Gastrocnemius medialis (tissue), 4 donors: ENCODE measurements around the gene MYOM1. TPM values are rescaled to one million over a fixed set of nuclear protein-coding genes. Genes with fewer than 3 reads are reported as not detected.
"Not testable (repeated sequence)": the region's sequence is repeated elsewhere in the genome, so short reads cannot be mapped to it uniquely, and the experiment has no call there.

Source experiments
- ATAC-seq, 2 donors: fragments of 150-250 bp; one replicate each; pipeline ENCODE4 v1.9.1; 2016
- DNase-seq, 2 donors: peaks; one replicate each; pipeline ENCODE4 v3.0.0-alpha.2; 2019
- H3K27ac ChIP-seq, 4 donors: fragments of 200-600 bp; sonication (generic); 1 replicate in 1 of 4; 2 replicates in 3 of 4; pipeline ENCODE4 v1.5.1; 2016 to 2018; ENCODE audit warnings: mild to moderate bottlenecking in 2 of 4, moderate library complexity in 1 of 4
- H3K27me3 ChIP-seq, 3 donors: fragments of 200-600 bp; sonication (generic) in 2 of 3; 1 replicate in 1 of 3; 2 replicates in 2 of 3; pipeline versions ENCODE4 v1.5.1 to v1.6.0; 2016 to 2019; ENCODE audit warnings: mild to moderate bottlenecking in 1 of 3, moderate library complexity in 1 of 3
- H3K36me3 ChIP-seq, 2 donors: fragments of 200-600 bp; sonication (generic) in 1 of 2; one replicate each; pipeline ENCODE4 v1.5.1; 2017 to 2018
- H3K4me1 ChIP-seq, 2 donors: fragments of 200-600 bp; sonication (generic) in 1 of 2; one replicate each; pipeline ENCODE4 v1.5.1; 2016 to 2017; ENCODE audit warnings: mild to moderate bottlenecking in 2 of 2
- H3K4me3 ChIP-seq, 4 donors: fragments of 200-600 bp; sonication (generic) in 3 of 4; 1 replicate in 1 of 4; 2 replicates in 3 of 4; pipeline ENCODE4 v1.5.1; 2016 to 2019; ENCODE audit warnings: mild to moderate bottlenecking in 2 of 4
- H3K9me3 ChIP-seq, 3 donors: fragments of 200-600 bp; sonication (generic) in 2 of 3; 1 replicate in 1 of 3; 2 replicates in 2 of 3; pipeline ENCODE4 v1.5.1; 2016 to 2019
- POLR2A ChIP-seq, 2 donors: fragments of 450-650 bp; IDR thresholded peaks; one replicate each; pipeline ENCODE4 v1.6.1; 2017; ENCODE audit warnings: antibody characterized with exemption in 2 of 2, mild to moderate bottlenecking in 2 of 2, moderate library complexity in 2 of 2
- in situ Hi-C, 4 donors: fragments of 200-750 bp; cut with MboI; loops; one replicate each; pipeline versions ENCODE4 v1.15.0 to v1.8.0; 2017; ENCODE audit warnings: low sequenced_read_pairs in 4 of 4
- intact Hi-C: fragments of 100-400 bp; cut with DNase I; formaldehyde crosslinking; loops from one replicate; pipeline ENCODE4 v1.15.1; 2023; ENCODE audit warnings: low total_unique reads
- total RNA-seq, 4 donors: library from RNA; depleted of rRNA; stranded (reverse); fragments of >200 nt; gene quantifications; one replicate each; pipeline versions ENCODE4 v1.1.0 to v1.2.3, GENCODE V29; 2016
- TF ChIP-seq, protein P1 (sequence below), 5 experiments: fragments of 450-650 bp in 3 of 5; fragments of 200-600 bp in 2 of 5; sonication (generic) in 2 of 5; IDR thresholded peaks in 4 of 5; conservative IDR thresholded peaks in 1 of 5; 1 replicate in 4 of 5; 2 replicates in 1 of 5; pipeline ENCODE4 v1.5.1; 2016 to 2019; ENCODE audit warnings: antibody characterized with exemption in 5 of 5, mild to moderate bottlenecking in 3 of 5, moderate library complexity in 3 of 5

Gene MYOM1
- total RNA-seq, 4 donors from 2014 or later: 245 to 307 (median 273) TPM

DNA sequence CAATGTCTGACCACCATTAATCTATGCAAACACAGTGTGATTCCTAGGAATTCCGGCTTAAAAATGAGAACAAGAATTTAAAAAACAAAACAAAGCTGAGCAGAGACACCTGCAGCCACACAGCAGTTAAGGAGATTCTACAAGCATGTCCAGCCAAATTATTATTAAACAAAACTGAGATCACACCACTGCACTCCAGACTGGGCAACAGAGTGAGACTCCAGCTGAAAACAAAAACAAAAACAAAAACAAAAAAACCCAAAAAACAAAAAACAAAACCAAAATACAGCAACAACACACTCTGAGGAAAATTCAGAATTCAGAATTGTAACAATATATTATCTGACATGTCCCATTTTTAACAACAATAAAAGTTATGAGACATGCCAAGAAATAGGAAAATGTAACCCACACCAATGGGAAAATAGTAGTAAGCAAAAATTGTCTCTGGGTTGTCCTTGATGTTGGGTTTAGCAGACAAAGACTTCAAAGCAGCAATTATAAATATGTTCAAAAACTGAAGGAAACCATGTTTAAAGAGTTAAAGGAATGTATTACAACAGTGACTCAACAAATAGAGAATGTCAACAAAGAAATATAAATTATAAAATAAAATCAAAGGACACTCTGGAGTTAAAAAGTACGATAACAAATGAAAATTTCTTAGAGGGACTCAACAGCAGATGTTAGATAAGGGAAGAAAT, 19.7 kb downstream of the MYOM1 start:
- H3K4me1 ChIP-seq: peaks cover 25 to 38% of the 10 kb centered on the region in 2 donors
- intact Hi-C loops: no loop called here
- H3K36me3 ChIP-seq: no peaks in the 10 kb centered on the region
- no peaks in the 10 kb centered on the region for H3K27me3 ChIP-seq
- in situ Hi-C loops: no loop called here
- peak overlapping the region in 1 of 4 donors; percentile 0 for H3K4me3 ChIP-seq
- ATAC-seq (no peak), DNase-seq (no peak)
- TF ChIP-seq, protein P1, sequence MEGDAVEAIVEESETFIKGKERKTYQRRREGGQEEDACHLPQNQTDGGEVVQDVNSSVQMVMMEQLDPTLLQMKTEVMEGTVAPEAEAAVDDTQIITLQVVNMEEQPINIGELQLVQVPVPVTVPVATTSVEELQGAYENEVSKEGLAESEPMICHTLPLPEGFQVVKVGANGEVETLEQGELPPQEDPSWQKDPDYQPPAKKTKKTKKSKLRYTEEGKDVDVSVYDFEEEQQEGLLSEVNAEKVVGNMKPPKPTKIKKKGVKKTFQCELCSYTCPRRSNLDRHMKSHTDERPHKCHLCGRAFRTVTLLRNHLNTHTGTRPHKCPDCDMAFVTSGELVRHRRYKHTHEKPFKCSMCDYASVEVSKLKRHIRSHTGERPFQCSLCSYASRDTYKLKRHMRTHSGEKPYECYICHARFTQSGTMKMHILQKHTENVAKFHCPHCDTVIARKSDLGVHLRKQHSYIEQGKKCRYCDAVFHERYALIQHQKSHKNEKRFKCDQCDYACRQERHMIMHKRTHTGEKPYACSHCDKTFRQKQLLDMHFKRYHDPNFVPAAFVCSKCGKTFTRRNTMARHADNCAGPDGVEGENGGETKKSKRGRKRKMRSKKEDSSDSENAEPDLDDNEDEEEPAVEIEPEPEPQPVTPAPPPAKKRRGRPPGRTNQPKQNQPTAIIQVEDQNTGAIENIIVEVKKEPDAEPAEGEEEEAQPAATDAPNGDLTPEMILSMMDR (IDR thresholded peaks at IDR 0.05 in 4 of 5, conservative IDR thresholded peaks at IDR 0.05 in 1 of 5): no peak
- TF ChIP-seq POLR2A (IDR thresholded peaks at IDR 0.05): no peak
- peaks cover 0 to 4% (median 0%) of the 10 kb centered on the region in 3 donors for H3K9me3 ChIP-seq
- H3K27ac ChIP-seq: peak overlapping the region; percentile 81 to 90 (median 86)

GRCh38 chr18:3198260-3198860, 21.4 kb downstream of the MYOM1 start:
- intact Hi-C loops, H3K4me3 ChIP-seq, H3K9me3 ChIP-seq, in situ Hi-C loops, ATAC-seq, H3K36me3 ChIP-seq, DNase-seq, H3K27me3 ChIP-seq: not testable (repeated sequence)
- peak overlapping the region; percentile 81 to 90 (median 86) for H3K27ac ChIP-seq
- peaks cover 39 to 49% of the 10 kb centered on the region in 2 donors for H3K4me1 ChIP-seq

- Histone ChIP-seq H3K4me1 (peaks cover 64 to 73% of the 10 kb centered on the region in 2 donors), H3K27me3 (no peaks in the 10 kb centered on the region), H3K9me3 (no peaks in the 10 kb centered on the region), H3K4me3 (peak overlapping the region; percentile 12 to 31 (median 18)), H3K27ac (peak overlapping the region; percentile 81 to 90 (median 86)), H3K36me3 (no peaks in the 10 kb centered on the region)
- DNase-seq (peak; percentile 46 to 53), ATAC-seq (peak; percentile 59 to 64)
- TF ChIP-seq POLR2A (IDR thresholded peaks at IDR 0.05): no peak
- TF ChIP-seq, protein P1 (IDR thresholded peaks at IDR 0.05 in 4 of 5, conservative IDR thresholded peaks at IDR 0.05 in 1 of 5): no peak
- intact Hi-C loops (loop anchor here (2.0 to 5.0 kb wide), 2 partner anchors 48 to 52 kb away; partner anchors contain the start of gene MYL12A), in situ Hi-C loops (no loop called here)
These were observed 24.7 kb downstream of the MYOM1 start for GRCh38 chr18:3194947-3195612.

DNA sequence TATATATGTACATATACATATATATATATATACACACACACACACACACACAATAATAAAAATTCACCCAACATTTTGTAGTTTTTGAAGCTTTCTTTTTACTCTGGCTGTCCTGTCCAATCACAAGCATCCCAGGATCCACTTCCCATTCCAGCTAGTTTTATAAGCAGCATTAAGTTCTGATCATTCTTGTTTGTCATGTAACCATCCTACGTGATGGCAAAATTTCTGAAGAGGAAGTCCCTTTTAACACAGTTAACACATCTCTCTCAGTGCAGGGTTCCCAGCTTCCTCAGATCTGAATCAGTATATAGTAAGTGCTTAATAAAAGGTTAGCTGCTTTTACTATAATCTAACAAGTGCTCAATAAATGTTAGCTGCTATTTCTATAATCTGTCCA, 26.4 kb downstream of the MYOM1 start:
- no peaks in the 10 kb centered on the region for H3K27me3 ChIP-seq
- ATAC-seq (no peak), DNase-seq (no peak)
- in situ Hi-C loops (no loop called here), intact Hi-C loops (loop anchor here (5.0 kb wide), 1 partner anchor 46 kb away; no protein-coding TSS in a partner anchor)
- no peak for TF ChIP-seq POLR2A (IDR thresholded peaks at IDR 0.05)
- TF ChIP-seq, protein P1 (IDR thresholded peaks at IDR 0.05 in 4 of 5, conservative IDR thresholded peaks at IDR 0.05 in 1 of 5): no peak
- H3K36me3 ChIP-seq: peaks cover 0 to 1% of the 10 kb centered on the region in 2 donors
- no peaks in the 10 kb centered on the region for H3K9me3 ChIP-seq
- H3K27ac ChIP-seq: peak overlapping the region; percentile 81 to 90 (median 86)
- no peak overlapping the region for H3K4me3 ChIP-seq
- H3K4me1 ChIP-seq: peaks cover 70 to 77% of the 10 kb centered on the region in 2 donors

DNA sequence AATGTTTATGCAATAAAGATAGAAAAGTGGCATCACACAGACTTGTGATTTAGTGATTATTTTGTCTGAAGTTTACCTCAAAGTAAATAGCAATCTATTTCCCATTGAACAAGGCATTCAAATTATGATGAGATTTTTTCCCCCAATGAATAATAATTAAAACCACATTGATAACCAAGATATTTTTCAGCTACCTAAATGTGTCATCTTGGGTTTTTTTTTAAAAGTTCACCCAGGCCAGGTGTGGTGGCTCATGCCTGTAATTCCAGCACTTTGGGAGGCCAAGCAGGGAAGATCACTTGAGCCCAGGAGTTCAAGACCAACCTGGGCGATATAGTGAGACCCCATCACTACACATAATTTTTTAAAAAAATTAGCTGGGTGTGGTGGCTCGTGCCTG, 27.0 kb downstream of the MYOM1 start:
- DNase-seq (no peak), ATAC-seq (no peak)
- intact Hi-C loops: loop anchor here (5.0 kb wide), 1 partner anchor 45 kb away; no protein-coding TSS in a partner anchor
- H3K4me1 ChIP-seq: peaks cover 70 to 71% of the 10 kb centered on the region in 2 donors
- peak overlapping the region; percentile 81 to 90 (median 86) for H3K27ac ChIP-seq
- no peaks in the 10 kb centered on the region for H3K9me3 ChIP-seq
- no peak for TF ChIP-seq POLR2A (IDR thresholded peaks at IDR 0.05)
- TF ChIP-seq, protein P1 (IDR thresholded peaks at IDR 0.05 in 4 of 5, conservative IDR thresholded peaks at IDR 0.05 in 1 of 5): no peak
- peaks cover 0 to 7% of the 10 kb centered on the region in 2 donors for H3K36me3 ChIP-seq
- no peaks in the 10 kb centered on the region for H3K27me3 ChIP-seq
- in situ Hi-C loops: no loop called here
- H3K4me3 ChIP-seq: no peak overlapping the region
